GM21825 (cell line): Measurements from ENCODE around the gene ACTL8.

Experiments
- ATAC-seq: cut with Tn5 transposase; IDR thresholded peaks from one replicate; pipeline ENCODE4 v1.9.1; 2021; ENCODE audit warnings: mild to moderate bottlenecking, moderate library complexity; ENCODE audit not compliant: unreplicated experiment

The ACTL8 gene

GRCh38 chr1:17873007-17873675 lies 118.0 kb downstream of the ACTL8 start:
- no peak for ATAC-seq

GRCh38 chr1:17874231-17874630 lies 119.1 kb downstream of the ACTL8 start:
- no peak for ATAC-seq

GRCh38 chr1:17874710-17875109 lies 119.6 kb downstream of the ACTL8 start:
- ATAC-seq: no peak

GRCh38 chr1:17875171-17875881 lies 120.2 kb downstream of the ACTL8 start:
- no peak for ATAC-seq

GRCh38 chr1:17875882-17876280 lies 120.7 kb downstream of the ACTL8 start:
- ATAC-seq: no peak
